ENCODE data around the gene SLC25A46.

DNA sequence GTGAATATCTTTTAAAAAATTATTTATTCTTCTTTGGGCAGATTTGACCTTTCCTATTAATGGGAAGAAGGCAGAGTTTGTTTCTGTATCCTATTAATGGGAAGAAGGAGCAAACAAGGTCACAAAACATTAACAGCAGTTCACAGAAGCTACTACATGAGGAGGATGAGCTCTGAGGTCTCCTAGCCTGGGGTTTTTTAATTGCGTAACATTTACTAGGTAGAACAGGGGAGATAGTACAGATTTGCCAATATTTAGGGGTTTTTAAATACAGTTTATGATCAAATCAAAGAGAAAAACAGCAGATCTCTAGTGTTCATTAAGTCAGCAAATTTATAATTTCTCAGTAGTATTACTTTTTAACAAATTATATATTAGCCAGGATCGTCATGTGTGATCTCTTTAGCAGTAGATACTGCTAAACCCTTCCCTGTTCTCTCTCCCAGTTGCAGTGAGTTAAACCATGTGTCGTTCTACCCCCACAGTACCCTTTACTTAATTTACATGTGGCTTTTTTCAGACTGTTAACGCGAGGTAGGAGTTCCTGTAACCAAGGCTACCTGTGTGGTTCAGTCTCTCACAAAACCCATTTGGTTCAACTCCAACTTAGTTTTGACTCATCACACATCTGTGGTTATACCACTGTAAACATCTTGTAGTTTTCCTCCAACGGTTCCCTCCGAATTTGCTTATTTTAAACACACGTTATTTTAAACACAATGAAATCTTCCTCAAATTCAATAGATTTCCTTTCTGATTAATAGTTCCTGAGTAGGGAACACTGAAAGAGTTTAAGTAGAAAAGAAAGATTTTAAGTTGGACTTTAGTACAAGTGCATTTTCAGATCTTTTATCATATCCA lies 13.3 kb downstream of the SLC25A46 start:
- TF ChIP-seq EP300 (IDR thresholded peaks at IDR 0.05) (no peak), POLR2A (IDR thresholded peaks at IDR 0.05) (no peak)

Measured in ovary (tissue), 1 donor.